EL (cell line): ENCODE data around the gene DHPS.
"Not testable (repeated sequence)": the region's sequence is repeated elsewhere in the genome, so short reads cannot be mapped to it uniquely, and the experiment has no call there.

ENCODE experiments used
- DNase-seq: peaks from one replicate; pipeline ENCODE4 v3.0.0-alpha.2; 2016

DHPS gene

DNA sequence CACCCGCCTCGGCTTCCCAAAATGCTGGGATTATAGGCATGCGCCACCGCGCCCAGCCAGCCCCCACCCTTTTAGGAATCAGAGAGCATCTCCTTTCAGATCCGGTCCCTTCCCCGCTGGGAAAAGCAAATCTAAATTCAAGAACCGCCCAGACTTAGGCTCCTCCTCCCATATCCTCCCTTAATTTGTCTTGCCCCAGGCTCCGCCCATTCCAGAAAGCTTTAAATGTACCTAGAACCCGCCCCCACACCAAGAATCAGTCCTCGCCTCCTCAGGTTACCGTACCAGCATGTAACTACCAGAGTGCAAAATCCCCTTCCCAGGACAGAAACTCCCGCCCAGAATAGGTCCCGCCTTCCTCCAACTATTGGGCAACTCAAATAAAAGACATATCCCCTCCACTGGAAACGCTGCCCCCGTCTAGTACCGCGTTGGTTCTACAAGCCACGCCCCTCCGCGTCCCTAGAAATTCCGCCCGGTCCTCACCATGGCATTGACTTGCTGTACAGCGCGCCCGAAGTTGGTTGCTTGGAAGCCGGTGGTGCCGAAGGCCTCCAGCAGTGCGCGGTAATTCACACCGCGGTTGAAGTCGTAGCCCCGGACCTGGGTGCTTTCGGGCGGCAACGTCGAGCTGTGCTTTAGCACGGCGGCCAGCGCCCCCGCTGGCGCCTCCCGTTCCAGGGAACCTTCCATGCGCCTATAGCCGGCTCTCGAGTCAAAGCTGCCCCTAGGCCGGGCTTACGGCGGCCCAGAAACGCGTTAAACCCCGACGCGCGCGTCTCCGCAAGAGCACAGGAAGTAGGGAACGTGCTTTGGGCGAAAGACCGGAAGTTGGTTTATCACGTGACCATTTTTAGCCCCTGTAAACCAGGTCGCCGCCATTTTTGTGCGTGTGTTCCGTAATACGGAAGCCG is at the start of gene DHPS:
Gene DHPS (minus strand): TSS at position 807 of the 914 bp plus-strand sequence. CDS start 114 bp downstream, at position 693.
- DNase-seq: peak; percentile 99

- no peak for DNase-seq
These were observed 49.7 kb upstream of the DHPS start for GRCh38 chr19:12731337-12731736.

DNA sequence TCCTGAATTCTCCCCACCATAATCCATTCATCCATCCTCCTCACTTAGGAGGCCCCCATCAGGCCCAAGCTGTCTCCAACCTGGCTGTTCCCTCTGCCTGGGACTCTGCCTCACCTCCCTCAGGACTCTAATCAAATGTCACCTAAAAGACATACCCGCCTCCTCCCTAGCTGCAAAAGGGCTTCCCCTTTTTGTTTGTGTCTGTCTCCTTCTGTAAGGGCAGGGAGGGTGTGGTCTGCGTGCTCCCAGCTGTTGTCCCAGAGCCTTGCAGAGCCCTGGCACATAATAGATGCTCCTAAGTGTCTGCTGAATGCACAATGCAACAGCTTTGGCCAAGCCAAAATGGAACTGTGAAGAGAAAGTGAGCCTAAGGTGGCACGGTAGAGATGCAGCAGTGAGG is 48.4 kb upstream of the DHPS start:
- DNase-seq: no peak

DNA sequence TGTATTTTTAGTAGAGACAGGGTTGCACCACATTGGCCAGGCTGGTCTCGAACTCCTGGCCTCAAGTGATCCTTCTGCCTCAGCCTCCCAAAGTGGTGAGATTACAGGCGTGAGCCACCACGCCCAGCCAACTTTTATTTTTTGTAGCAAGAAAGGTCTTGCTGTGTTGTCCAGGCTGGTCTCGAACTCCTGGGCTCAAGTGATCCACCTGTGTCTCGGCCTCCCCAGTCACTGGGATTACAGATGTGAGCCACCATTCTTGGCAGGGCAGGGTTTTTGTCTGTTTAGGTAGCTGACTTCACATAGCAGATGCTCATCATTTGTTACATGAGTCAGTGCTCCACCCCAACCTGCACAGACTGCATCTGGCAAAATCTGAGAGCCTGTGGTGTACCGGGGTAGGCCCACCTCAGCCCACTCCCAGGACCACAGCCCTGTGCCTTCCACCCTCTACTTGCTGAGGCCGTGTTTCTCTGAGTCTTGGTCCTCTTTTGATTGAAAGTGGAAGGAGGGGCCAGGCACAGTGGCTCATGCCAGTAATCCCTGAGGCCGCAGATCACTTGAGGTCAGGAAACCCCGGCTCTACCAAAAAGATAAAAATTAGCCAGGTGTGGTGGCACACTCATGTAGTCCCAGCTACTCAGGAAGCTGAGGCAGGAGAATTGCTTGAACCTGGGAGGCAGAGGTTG is 46.2 kb upstream of the DHPS start:
- no peak for DNase-seq

DNA sequence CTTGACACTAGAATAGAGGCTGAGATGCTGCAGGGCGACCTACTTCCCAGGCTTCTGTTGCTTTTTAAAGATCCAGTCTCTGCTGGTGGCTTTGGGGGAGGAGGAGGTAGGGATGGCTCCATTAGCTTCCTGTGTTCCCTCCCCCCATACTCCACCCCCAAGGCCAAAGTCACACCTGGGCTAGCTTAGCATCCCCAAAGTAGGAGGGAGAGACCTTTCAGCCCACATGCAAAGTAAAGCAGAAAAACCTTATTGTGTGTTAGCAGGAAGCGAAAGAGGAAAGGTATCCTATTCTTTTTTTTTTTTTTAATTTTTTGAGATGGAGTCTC is 45.3 kb upstream of the DHPS start:
- DNase-seq: no peak

GRCh38 chr19:12725612-12726011 is 43.9 kb upstream of the DHPS start:
- DNase-seq: not testable (repeated sequence)

GRCh38 chr19:12723641-12724426 is 42.2 kb upstream of the DHPS start, which contains the start of gene TNPO2:
Gene TNPO2 (minus strand): TSS chr19:12723932. CDS start chr19:12720977, 2,955 bp downstream.
- DNase-seq: peak; percentile 74

GRCh38 chr19:12723381-12723640 is 41.6 kb upstream of the DHPS start:
- DNase-seq: peak; percentile 13

DNA sequence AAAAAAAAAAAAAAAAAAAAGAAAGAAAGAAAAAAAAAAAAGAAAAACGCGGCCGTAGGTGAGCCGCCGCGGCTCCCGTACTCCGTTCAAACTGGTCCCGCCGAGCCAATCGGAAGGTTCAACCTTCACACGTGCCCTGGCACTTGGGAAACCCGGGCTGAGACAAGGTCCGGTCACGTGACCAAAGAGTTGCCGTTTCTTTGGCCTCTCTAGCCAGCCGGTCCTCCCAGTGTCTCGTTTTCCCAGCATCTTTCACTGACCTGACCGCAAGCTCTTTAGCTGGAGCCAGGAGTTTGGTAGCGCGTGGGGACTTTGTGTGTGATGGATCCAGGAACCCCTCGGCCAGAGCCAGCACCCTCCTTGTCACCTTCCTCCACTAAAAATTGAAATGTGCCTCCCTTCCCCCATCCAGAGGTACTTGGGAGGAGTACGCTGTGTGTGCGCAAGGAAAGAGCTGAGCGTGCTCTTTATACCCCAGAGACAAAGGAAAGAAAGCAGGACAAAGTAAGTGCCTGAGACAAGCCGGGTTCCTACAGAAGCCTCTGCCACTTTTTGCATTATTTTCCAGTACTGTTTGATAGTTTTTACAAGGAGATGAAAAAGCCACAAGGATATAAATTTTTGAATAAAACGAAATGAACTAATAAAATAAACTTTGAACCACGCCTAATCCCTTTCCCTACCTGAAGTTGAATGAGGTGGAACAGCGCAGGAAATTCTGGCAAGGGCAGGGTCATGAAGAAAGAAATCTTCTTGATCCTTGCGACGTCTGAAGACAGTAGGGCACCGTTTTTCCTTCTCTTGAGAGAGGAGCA is 41.1 kb upstream of the DHPS start:
- DNase-seq: peak; percentile 99

GRCh38 chr19:12721656-12722565 is 40.2 kb upstream of the DHPS start:
- peak; percentile 82 for DNase-seq

- peak; percentile 33 for DNase-seq
These were observed 39.4 kb upstream of the DHPS start for GRCh38 chr19:12720851-12721655.

DNA sequence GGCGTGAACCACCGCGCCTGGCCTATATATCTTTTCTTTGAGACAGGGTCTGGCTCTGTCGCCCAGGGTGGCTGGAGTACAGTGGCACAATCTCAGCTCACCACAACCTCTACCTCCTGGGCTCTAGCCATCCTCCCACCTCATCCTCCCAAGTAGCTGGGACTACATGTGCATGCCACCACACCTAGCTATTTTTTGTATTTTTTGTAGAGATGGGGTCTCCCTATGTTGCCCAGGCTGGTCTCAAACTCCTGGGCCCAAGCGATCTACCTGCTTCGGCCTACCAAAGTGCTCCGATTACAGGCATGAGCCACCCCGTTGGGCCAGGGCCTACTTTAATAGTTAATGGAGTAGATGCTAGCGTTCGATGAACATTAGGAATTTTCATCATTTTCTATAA is 38.6 kb upstream of the DHPS start:
- DNase-seq: no peak

GRCh38 chr19:12715929-12716328 is 34.2 kb upstream of the DHPS start:
- no peak for DNase-seq

- DNase-seq: no peak
These were observed 33.4 kb upstream of the DHPS start for GRCh38 chr19:12715102-12715501.

- DNase-seq: not testable (repeated sequence)
These were observed 31.6 kb upstream of the DHPS start for GRCh38 chr19:12713304-12713703.

- DNase-seq: not testable (repeated sequence)
These were observed 30.4 kb upstream of the DHPS start for GRCh38 chr19:12712077-12712476.

DNA sequence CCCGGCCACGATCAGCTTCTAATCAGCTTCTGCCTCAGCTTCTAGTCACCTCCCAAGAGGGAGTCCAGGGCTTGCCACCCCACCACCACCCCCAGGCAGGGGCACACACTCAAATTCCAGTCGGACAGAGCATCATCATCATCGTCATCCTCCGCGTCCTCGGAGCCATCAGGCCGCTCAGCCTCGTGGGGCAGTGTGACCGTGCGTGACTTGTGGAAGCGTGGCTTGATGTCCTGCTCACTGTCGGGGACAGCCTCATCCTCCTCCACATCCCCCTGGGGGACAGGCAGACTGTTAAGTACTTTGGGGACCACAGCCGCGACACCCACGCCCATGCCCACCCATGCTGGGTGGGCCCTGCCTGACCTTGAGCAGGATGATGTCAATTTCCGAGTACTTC is 29.5 kb upstream of the DHPS start:
- no peak for DNase-seq

GRCh38 chr19:12708641-12709040 is 27.0 kb upstream of the DHPS start:
- DNase-seq: no peak

DNA sequence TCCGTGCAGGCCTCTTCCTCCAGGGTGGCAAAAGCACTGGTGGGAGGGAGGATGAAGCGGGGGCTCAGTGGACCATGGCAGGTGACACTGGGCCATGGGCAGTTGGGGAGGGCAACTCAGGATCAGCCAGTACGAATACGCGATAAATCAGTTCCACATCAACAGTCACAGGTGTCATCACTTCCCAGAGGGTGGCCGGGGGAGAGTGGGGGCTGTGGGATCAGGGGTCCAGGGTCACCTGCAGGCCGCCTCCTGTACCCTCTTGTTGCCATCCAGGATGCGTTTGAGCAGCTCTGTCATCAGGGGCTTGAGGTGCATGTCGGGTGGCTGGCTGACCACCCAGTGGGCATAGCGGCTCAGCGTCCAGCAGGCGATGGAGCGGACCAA is 24.6 kb upstream of the DHPS start:
- no peak for DNase-seq

DNA sequence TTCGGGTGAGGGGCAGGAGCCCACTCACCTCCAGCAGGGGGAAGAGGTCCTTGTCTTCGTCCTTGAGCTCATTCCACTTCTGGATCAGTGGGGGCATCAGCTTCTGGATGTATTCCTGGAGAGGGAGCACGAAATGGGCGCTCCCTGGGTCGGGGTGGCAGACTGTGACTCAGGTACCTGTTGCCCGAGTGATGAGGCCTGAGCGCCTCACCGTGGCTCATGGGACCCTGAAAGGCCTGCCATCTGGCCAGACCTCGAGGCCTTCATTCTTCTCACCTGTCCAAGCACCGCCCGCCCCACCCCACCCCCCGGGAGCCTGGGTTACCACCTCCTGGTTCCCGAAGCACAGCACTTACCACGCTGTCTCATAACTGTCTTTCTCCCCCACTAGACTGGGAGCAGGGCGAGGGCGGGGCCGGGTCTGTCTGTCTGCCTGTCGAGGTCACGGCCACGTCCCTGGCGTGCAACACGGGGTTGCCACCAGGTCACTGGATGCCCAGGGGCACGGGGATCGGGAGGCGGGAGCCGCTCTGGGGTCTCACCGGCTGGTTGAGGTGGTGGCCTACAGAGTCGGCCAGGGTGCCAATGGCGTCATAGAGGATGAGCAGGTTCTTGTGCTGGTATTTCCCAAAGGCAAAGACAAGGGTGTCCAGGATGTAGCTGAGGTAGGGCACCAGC is 24.1 kb upstream of the DHPS start:
- no peak for DNase-seq
